COR-L47 (cell line): ENCODE data around the gene WDR55.
A peak's percentile ranks its signal among the peaks of the same experiment; 100 is the strongest.
"Not testable (repeated sequence)": the region's sequence is repeated elsewhere in the genome, so short reads cannot be mapped to it uniquely, and the experiment has no call there.

ENCODE experiments used
- DNase-seq: peaks from one replicate; lab custom pipeline; 2025; lab: John Stamatoyannopoulos, UW

The WDR55 gene, protein sequence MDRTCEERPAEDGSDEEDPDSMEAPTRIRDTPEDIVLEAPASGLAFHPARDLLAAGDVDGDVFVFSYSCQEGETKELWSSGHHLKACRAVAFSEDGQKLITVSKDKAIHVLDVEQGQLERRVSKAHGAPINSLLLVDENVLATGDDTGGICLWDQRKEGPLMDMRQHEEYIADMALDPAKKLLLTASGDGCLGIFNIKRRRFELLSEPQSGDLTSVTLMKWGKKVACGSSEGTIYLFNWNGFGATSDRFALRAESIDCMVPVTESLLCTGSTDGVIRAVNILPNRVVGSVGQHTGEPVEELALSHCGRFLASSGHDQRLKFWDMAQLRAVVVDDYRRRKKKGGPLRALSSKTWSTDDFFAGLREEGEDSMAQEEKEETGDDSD

DNA sequence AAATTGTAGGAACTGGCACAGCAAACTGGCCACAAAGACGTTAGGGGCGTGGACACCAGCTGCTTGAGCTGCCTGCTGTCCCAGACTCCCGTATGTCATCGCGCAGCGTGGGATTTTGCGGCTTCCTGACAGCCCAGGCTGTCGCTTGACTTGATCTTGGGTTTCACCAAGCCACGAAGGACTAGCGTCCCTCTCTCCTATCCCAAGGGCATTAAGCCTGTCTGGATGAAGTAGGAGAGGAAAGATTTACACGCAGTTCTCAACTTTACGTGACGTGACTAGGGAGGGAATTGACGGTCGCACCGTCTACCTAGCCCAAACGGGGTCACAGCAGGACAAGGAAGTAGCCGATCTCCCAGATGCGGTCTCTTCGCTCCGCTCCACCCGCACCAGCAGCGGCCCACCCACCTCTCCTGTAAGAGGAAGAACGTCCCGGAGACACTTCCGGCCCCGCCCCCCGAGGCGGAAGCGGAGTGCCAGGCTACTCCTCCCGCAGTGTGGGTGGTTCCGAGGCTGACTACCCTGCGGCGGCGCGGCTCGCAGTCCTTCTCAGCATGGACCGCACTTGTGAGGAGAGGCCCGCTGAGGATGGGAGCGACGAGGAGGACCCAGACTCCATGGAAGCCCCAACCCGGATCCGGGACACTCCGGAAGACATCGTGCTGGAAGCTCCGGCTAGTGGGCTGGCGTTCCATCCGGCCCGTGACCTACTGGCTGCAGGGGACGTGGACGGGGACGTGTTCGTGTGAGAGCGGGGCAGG lies at the start of gene WDR55:
Gene WDR55, plus strand, starts transcription at position 546 of the 761 bp plus-strand sequence. Its CDS starts 9 bp downstream, at position 555.
- DNase-seq: peak; percentile 90

DNA sequence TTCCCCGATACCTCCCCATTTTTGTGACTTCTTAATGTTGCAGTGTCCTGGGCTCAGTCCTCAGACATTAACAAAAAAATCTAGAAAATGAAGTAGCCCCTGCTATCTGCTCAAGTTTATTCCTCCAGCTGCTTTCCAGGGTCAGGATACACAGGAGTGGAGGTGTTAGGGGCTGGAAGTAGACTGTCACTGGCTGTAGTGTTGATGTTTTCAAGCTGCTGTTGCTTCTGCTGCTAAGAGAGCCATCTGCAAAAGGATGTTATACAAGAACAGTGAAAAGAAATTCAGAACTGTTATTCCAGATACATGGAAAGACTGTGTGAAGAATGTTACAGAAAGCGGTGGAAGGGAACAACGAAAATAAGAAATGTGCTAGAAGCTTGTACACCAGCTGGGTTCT lies 42.4 kb upstream of the WDR55 start:
- DNase-seq: no peak

DNA sequence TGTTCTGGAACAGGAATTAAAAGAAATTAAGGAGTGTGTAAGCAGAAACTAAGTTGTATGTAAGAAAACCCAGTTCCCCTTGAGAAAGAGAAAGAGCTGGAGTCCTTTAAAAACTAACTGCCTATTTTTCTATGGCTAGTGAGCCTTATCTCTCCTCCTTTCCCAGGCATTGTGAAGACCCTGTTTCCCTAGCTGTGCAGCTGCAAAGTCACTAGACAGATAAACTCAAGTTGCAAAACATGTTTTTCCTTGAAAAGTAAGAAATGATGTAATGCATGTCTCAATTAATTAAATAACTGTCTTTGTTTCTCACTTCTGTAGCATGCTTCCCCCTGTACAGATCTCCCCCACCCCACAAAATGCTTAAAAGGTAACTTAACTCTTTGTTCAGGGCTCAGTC lies 41.6 kb upstream of the WDR55 start:
- not testable (repeated sequence) for DNase-seq

DNA sequence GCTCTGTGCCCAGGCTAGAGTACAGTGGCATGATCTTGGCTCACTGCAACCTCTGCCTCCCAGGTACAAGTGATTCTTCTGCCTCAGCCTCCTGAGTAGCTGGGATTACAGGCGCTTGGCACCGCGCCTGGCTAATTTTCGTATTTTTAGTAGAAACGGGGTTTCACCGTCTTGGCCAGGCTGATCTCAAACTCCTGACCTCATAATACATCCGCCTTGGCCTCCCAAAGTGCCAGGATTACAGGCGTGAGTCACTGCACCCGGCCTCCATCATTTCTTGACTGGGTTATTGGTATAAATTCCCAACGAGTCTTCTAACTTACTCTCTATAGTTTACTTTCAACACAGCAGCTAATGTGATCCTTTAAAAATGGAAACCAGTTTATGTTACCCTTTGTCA lies 39.8 kb upstream of the WDR55 start:
- not testable (repeated sequence) for DNase-seq

DNA sequence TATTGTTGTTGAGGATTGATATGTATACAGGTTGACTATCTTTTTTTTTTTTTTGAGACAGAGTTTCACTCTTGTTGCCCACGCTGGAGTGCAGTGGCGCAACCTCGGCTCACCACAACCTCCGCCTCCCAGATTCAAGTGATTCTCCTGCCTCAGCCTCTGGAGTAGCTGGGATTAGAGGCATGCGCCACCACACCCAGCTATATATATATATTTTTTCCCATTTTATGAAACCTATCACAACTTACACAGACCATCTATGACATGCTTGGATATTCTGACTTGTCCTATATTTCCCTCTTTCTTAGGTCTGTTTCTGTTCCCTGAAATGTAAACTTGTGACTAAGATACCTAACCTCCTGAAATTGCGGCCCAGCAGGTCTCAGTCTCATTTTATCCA lies 36.7 kb upstream of the WDR55 start:
- no peak for DNase-seq

DNA sequence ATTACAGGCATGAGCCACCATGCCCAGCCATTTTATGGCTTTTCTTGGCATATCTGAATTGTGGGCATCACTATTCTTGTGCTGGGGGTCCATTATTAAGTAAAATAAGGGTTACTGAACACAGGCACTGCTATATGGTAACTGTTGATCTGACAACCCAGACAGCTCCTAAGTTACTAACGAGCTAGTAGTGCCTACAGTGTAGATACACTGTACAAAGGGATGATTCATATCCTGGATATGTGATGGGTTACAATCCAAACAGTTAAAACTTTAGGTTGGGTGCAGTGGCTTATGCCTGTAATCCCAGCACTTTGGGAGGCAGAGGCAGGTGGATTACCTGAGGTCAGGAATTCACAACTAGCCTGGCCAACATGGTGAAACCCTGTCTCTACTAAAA lies 36.0 kb upstream of the WDR55 start:
- DNase-seq: no peak

DNA sequence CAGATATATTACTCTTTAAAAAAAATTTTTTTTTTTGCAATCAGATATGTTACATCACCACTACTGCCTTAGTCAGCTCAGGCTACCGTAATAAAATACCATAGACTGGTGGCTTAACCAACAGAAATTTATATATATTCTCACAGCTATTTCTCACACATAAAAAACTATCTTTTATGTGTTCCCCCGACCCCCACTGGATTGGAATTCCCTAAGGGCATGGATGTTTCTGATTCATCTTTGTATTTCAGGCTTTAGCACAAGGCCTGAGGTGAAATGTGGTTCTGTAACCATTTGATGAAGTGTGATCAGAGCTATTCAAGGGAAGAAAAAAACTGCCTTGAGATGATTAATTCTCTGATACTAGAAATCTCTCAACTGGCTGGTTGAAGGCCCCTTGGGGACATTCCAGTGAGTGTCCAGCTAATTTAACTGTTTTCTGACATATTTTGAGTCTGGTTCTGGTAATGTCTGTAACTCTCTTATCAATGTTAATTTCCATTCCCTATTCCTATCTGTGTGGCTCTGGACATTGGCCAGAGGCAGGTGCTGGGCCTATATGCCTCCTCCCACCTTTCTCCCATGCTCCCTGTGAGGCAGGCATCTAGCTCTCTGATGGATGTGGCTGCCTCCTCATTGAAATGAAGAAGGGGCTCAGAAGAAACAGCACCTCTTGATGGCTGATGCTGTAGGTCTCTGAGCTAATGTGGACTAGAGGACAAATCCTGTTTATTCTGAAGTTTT lies 34.2 kb upstream of the WDR55 start:
- no peak for DNase-seq

DNA sequence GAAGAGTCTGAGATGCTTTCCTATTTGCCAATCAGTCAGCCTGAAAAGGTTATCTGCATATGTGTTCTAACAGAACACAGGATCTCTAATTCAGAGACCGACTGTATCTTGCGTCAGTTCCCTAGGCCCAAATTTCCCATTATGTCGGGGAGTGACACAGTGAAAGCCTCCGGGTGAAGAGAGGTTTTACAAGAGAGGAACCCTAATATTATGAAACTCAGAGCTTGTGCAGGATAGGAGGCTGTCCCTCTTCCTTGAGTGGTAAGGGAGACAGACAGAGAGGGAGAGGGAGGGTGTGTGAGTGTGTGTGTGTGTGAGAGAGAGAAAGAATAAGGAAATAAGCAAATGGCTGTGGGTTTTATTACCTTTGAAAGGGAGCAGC lies 33.7 kb upstream of the WDR55 start:
- DNase-seq: no peak

DNA sequence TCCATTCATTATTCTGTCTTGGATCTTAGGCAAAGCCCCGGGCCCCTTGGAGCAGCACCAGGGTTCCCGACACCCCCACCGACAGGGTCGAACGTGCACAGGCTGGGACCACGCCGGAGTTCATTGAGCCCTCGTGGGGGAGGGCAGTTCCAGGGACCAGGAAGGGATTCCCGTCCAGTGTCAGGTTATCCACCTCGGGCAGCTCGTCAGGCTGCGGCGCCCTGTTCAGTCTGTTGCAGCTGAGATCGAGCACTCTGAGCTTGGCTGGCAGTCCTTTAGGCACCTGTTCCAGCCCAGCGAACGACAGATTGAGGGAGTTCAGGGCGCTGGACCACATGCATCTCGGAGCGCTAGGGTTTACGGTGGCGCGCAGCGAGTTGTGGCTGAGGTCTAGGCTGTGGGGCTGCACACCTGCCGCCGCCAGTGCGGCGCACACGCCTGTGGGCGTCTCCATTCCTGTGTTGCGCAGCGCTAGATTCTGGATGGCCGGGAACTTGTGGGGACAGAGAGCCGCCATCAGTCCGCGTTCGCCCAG lies 32.8 kb upstream of the WDR55 start:
- peak; percentile 15 for DNase-seq

DNA sequence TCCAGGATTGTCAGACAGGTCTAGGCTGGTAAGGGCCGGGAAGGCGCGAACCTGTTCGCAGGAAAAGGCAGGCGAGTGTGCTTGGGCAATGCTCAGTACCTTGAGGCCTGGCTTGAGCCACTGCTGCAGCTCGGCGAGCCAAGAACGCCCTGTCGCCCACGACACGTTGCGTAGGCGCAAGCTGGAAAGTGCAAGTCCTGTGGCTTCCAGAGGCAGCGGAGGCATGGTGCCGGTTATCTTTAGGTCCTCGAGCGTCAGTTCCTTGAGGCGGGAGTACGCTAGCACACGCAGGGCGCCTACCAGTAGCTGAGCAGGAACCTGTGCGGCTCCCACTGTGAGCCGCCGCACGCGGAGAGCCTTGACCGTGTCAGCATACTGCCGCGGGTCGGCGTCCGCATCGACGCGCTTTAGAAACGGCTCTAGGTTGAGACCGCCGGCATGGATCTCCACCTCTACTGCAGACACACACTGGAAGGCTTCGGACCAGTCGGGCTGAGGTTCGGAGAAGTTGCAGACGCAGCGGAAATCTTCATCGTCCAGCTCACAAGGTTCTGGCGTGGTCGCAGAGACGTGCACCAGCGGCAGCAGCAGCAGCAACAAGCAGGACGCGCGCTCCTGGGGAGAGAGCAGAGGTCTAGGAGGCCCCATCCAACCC lies 32.2 kb upstream of the WDR55 start:
- peak; percentile 14 for DNase-seq

DNA sequence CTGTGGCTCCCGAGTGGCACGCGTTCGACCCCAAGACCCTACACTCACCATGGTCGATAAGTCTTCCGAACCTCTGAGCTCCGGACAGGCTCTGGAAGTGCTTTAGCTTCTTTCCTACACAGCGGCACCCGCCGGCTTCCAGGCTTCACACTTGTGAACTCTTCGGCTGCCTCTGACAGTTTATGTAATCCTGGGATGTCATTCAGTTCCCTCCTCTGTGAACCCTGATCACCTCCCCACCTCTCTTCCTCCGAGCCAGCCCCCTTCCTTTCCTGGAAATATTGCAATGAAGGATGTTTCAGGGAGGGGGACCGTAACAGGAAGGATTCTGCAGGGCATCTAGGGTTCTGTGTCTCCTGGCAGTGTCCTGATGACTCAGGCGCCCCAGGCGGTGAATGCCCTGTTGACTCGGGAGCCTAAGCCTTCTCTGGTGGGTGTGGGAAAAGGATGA lies 31.7 kb upstream of the WDR55 start, which contains the start of gene CD14:
Gene CD14, minus strand, starts transcription at position 155 of the 451 bp plus-strand sequence. Its CDS starts 104 bp downstream, at position 51.
- DNase-seq: no peak

DNA sequence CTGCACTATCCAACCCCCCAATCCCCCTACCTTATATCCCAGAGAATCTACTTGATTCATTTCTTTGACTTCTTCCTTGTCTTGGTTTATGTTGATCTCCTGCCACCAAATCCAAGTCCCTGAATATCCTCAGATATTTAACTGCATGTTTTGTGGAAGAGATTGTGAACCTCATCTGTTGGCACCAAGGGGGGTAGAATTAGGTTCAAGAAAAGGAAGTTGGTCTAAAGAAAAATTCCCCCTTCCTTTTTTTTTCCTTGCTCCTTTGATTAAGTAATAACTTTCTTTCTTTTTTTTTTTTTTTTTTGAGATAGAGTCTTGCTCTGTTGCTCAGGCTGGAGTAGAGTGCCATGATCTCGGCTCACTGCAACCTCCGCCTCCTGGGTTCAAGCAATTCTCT lies 31.2 kb upstream of the WDR55 start:
- DNase-seq: no peak

DNA sequence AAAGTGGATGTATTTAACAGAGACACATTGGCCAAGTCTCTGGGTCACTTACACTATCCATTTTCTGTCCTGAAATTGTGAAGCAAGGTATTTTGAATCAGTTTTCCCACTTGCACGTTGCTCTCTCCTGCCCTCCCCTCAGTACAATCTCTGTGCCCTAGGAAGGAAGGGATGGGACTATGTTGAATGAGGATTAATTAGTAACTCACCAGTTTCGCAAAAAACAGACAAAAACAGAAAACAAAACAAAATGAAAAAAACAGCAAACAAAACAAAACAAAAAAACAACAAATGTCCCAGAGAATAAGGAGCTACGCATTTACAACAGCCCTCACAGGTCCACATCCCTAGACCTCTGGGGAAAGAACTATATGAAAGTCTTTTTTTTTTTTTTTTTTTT lies 30.6 kb upstream of the WDR55 start:
- DNase-seq: no peak

DNA sequence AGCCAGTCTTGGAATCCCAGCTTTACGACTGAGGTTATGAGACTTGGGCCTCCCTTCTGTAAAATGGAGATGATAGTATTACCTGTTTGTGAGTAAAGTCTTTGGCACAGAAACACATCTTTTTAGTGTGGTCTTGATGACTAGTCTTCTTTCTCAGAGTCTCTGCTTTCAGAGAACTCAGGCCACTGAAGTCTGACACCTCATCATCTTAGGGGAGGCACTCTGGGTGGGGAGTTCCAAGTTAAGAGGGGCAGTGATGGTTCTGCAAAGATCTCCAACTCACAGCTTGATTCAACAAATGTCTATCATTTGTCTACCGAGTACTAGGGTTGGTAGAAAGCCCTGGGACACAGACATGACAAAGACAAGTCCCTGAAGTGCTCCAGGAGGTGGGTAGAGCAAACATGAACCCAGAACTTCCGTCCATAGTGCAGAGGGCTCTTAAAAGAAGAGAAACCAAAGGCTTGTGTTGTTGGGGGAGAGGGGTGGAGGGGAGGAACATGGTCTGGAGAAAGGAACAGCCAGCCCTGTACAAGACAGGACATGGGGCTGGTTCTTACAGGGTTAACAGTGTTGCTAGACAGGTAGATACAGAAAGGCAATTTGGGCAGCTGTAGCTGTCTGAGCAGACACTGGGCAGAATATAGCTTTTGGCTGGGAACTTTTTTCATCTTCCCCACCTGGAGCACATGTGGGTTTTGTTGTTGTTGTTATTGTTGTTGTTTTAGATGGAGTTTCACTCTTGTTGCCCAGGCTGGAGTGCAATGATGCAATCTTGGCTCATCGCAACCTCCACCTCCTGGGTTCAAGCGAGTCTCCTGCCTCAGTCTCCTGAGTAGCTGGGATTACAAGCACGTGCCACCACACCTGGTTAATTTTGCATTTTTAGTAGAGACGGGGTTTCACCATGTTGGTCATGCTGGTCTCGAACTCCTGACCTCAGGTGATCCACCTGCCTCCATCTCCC lies 29.1 kb upstream of the WDR55 start:
- DNase-seq: no peak

DNA sequence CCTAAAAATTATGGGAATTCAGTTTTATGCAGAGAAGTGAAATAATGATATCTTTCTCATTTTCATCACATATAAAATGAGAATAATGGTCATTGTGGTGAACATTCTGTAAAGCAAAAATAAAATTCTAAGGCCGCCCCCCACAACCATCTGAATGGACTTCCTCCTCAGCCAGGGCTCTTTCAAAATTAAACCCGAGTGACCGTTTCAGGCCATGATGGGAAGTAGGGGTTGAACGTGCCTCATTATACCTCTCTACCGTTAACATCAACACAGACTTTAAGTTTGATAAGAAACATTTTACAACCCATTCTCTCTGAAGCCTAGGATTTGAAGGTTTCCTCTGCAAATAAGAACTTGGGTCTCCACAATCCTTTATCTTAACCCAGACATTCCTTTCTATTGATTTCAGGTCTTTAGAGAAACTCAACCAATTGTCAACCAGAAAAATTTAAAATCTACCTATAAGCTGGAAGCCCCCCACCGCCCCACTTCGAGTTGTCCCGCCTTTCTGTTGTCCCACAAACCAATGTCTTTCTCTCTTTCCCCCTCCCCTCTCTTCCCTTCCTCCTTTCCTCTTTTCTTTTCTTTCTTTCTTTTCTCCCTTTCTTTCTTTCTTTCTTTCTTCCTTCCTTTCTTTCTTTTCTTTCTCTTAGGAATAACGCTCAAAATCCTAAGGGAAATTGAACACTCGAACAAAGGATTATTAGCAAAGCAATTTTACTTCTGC lies 27.2 kb upstream of the WDR55 start:
- DNase-seq: no peak

DNA sequence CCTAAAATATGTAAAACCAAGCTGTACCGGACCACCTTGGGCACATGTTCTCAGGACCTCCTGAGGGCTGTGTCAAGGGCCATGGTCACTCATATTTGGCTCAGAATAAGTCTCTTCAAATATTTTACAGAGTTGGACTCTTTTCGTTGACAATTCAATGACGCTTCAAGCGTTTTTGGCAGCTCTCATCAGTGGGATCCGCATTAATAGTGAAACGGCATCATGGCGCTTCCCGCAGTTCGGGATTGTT lies 25.9 kb upstream of the WDR55 start:
- not testable (repeated sequence) for DNase-seq

DNA sequence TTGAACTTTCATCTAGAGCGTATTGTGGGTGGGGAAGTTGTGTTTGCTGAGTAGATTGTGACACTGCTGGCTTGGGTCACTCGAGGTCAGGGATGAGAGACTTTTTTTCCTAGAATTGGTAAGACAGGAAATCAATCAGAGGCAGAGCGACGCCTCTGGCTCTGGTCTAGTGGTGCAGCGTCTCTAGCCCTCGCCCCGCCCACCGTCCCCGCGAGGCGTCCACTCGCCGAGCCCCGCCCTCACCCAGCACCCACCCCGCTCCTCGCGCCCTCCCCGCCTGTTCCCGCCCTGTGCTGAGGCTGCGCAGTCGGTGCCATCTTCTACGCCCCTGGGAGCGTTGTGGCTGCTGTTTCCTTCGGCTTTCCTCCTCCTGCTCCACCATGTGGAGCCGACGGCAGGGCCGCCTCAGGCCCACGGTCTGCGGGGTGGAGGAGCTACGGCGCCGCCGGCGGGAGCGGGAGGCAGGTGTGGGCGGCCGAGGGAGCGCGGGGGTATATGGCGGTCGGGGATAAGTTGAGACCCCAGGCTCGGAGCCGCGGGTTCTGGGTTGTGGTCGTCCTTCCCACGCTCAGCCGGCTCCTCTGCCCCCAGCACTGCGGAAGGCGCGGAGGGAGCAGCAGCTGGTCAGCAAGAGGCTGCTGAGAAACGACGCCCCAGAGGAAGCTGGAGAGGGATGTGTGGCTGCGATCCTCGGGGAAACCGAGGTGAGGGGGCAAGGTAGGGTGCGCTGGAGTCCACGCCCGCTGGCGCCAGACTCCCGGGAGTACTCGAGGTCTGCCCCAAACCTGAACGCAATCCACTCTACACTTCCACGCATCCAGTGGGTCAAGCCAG lies 25.3 kb upstream of the WDR55 start, which contains the start of gene TMCO6:
Gene TMCO6, plus strand, starts transcription at position 304 of the 834 bp plus-strand sequence. Its CDS starts 77 bp downstream, at position 381.
- peak; percentile 95 for DNase-seq

DNA sequence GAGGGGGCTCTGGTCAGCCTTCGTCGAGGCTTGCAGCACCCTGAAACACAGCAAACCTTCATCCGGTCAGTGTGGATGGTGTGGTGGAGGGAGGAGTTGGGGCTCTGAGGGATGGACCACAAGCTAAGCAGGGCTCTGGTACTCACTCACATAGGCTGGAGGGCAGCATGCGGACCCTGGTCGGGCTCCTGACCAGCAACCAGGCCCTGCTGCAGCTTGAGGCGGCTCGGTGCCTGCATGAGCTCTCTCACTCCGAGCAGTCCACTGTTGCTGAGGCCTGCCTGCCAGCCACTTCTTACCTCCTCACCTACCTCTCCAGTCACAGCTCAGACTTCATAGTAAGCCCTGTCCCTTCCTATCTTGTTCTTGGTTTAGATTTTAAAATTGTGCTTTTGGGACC lies 23.0 kb upstream of the WDR55 start:
- DNase-seq: no peak

DNA sequence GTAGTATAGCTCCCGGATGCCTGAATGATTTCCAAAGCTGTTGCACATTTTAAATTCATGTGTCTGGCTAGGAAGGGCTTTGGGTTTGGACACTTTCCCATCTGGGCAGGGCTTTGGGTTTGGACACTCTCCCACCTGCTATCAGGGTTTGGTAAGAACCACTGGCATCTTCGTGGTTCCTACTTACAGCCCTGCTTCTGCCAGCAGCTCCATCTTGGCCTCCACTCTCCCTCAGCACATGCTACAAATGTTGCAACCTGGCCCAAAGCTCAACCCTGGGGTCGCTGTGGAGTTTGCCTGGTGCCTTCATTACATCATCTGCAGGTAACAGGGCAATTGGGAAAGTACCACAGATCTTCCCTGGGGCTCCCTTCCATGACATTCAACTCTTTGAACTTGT lies 22.0 kb upstream of the WDR55 start:
- DNase-seq: no peak
